ENCODE data around the gene ATP13A4. TPM values are rescaled to one million over a fixed set of nuclear protein-coding genes. Genes with fewer than 3 reads are reported as not detected.

Gene ATP13A4
- total RNA-seq, 4 donors from 2014 or later = 0.21 to 6.3 (median 1.6) TPM

DNA sequence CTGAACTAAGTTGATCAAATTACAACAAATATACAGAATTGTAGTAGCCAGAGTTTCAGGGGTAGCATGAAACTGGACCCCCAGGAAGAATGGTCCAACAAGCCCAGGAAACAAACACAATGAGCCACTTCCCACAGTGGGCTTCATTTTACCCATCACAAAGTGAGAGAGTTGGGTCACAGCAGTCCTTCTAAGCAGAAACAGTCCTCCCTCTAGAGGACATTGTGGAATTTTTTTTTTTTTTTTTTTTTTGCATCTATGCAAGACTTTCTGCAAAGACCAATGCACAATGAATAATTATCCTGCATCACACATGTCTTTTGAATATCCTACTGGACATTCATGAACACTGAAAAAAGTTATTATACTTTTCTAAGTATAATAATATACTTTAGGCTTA is 102.4 kb downstream of the ATP13A4 start:
- no peaks in the 10 kb centered on the region for H3K9me3 ChIP-seq
- no peak overlapping the region for H3K4me3 ChIP-seq
- no peaks in the 10 kb centered on the region for H3K27me3 ChIP-seq
- no peak for DNase-seq (ENCODE audit: low spot score in 2 of 2)
- no peaks in the 10 kb centered on the region for H3K4me1 ChIP-seq
- TF ChIP-seq, protein P1, sequence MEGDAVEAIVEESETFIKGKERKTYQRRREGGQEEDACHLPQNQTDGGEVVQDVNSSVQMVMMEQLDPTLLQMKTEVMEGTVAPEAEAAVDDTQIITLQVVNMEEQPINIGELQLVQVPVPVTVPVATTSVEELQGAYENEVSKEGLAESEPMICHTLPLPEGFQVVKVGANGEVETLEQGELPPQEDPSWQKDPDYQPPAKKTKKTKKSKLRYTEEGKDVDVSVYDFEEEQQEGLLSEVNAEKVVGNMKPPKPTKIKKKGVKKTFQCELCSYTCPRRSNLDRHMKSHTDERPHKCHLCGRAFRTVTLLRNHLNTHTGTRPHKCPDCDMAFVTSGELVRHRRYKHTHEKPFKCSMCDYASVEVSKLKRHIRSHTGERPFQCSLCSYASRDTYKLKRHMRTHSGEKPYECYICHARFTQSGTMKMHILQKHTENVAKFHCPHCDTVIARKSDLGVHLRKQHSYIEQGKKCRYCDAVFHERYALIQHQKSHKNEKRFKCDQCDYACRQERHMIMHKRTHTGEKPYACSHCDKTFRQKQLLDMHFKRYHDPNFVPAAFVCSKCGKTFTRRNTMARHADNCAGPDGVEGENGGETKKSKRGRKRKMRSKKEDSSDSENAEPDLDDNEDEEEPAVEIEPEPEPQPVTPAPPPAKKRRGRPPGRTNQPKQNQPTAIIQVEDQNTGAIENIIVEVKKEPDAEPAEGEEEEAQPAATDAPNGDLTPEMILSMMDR (IDR thresholded peaks at IDR 0.05) = no peak
- TF ChIP-seq POLR2A (IDR thresholded peaks at IDR 0.05) = no peak
- TF ChIP-seq EP300 (IDR thresholded peaks at IDR 0.05) = no peak
- H3K27ac ChIP-seq = no peak overlapping the region
- H3K36me3 ChIP-seq = no peaks in the 10 kb centered on the region

DNA sequence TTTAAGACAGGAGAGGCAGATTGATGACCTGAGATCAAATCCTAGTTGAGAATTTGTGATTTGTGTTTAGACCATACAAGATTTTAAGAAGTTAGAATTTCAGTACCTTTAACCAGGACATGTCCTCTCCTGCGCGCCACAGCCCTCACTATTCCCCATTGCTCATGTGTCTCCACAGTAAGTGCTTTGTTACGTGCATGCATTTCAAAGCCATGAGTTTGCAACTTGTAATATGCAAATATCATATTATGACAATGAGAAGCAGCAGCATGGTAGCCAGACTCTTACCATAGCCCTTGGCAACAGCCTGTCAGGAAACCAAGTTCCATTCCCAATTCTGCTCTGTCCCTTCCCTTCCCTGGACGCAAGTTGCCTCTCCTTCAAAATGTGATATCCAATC is 102.8 kb downstream of the ATP13A4 start:
- 93 to 96% methylated on average over 4 of the region's 4 CpGs for WGBS, 2 donors

DNA sequence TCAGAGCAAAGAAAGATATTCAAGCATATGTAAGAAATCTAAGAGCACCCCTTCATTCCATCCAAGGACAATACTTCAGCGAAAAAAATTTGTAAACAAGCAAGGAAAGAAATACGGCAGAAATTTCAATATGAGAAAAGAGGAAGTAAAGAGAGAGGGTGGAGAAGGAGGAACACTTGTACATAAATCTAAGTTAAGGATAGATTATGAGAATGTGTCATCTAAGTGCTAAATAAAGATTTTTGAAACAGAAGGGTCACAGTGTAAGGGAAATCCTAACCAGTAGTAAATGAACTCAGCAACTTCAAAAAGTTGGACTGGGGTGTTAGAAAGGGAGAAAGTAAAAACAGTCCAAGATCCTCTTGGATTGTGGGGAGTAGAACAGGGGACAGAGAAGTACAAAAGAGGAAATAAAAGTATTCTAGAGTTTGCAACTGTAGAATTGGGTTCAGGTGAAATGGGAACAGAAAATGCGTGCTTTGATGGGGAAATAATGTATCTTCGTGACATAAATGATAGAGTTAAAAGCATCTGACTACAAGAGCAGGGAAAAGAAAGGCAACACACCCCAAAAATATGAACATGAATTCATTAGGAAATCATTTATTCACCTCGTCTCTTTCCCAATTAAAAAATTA is 107.6 kb downstream of the ATP13A4 start:
- 70 to 81% methylated on average over 5 of the region's 5 CpGs for WGBS, 2 donors
- TF ChIP-seq, protein P1 (IDR thresholded peaks at IDR 0.05) = no peak
- TF ChIP-seq EP300 (IDR thresholded peaks at IDR 0.05) (no peak), POLR2A (IDR thresholded peaks at IDR 0.05) (no peak)
- Histone ChIP-seq H3K27ac (no peak overlapping the region), H3K36me3 (no peaks in the 10 kb centered on the region), H3K27me3 (no peaks in the 10 kb centered on the region), H3K4me1 (no peaks in the 10 kb centered on the region), H3K4me3 (no peak overlapping the region), H3K9me3 (no peaks in the 10 kb centered on the region)
- no peak for DNase-seq (ENCODE audit: low spot score in 2 of 2)

More for the DNA sequence above, 102.8 kb downstream of the ATP13A4 start:
- no peaks in the 10 kb centered on the region for H3K9me3 ChIP-seq
- H3K27ac ChIP-seq = no peak overlapping the region
- H3K4me1 ChIP-seq = no peaks in the 10 kb centered on the region
- TF ChIP-seq EP300 (IDR thresholded peaks at IDR 0.05) (no peak), POLR2A (IDR thresholded peaks at IDR 0.05) (no peak)
- TF ChIP-seq, protein P1 (IDR thresholded peaks at IDR 0.05) = no peak
- no peaks in the 10 kb centered on the region for H3K27me3 ChIP-seq
- no peaks in the 10 kb centered on the region for H3K36me3 ChIP-seq
- DNase-seq (ENCODE audit: low spot score in 2 of 2) = no peak
- H3K4me3 ChIP-seq = no peak overlapping the region

DNA sequence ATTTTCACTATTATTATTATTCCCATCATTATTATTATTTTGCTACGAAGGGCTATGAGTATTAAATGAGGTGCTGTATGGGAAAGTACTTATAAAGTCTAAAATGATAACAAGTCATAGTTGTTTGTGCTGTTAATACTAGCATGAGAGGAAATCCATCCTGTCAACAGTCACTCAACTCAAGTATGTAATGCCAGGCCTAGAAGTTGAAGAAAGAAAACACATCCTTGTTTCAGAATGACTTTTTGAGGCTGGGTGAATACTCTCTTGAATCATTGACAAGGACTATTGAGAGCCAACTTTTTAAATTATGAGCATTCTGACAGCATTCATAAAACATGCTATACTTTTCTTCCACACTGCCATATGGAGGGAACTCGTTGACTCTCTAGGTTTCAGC is 115.3 kb downstream of the ATP13A4 start:
- TF ChIP-seq, protein P1 (IDR thresholded peaks at IDR 0.05) = no peak
- no peak for TF ChIP-seq EP300 (IDR thresholded peaks at IDR 0.05)
- TF ChIP-seq POLR2A (IDR thresholded peaks at IDR 0.05) = no peak
- WGBS, 2 donors = 84 to 88% methylated on average over 2 of the region's 2 CpGs
- Histone ChIP-seq H3K36me3 (no peaks in the 10 kb centered on the region), H3K27me3 (no peaks in the 10 kb centered on the region), H3K9me3 (no peaks in the 10 kb centered on the region), H3K4me3 (no peak overlapping the region), H3K27ac (no peak overlapping the region), H3K4me1 (no peaks in the 10 kb centered on the region)
- no peak for DNase-seq (ENCODE audit: low spot score in 2 of 2)

DNA sequence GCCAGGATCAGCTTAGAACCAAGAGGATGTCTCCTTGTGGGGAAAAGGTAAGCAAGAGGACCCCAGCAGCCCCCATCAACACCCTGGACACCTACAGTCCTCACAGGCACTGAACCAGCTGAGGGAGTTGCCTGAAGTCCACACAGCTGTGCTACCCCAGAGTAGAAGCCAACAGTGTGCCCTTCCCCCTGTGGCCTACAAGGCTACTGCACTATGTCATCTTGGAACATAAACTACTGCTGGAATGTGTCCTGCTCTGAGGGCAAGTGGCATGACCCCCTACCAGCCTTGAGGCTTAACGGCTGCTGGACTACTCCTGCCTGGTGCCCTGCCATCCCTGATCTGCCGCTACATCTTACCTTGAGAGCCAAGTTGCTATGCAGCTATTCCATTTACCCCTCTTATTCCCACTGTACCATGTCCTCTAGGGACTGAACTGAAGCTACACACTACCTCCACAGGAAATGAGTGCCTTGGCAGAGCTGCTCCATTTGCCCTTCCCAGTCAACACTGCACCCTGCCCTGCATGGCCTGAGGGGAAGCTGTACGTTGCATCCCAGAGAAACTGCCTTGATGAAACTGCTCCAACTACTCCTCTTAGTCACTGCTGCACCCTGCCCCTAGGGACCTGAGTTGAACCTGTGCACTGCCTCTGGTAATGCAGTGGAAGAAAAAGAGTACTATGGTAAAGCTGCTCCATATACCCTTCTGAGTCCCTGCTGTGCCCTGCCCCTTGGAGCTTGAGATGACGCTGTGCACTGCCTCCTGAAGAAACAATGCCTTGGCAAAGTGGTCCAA is 135.9 kb downstream of the ATP13A4 start:
- Histone ChIP-seq H3K27ac (no peak overlapping the region), H3K36me3 (peaks cover 0 to 36% (median 0%) of the 10 kb centered on the region in 3 donors), H3K4me3 (no peak overlapping the region), H3K9me3 (peaks cover 0 to 38% (median 4%) of the 10 kb centered on the region in 4 donors), H3K27me3 (no peaks in the 10 kb centered on the region), H3K4me1 (no peaks in the 10 kb centered on the region)
- TF ChIP-seq, protein P1 (IDR thresholded peaks at IDR 0.05) = no peak
- no peak for TF ChIP-seq POLR2A (IDR thresholded peaks at IDR 0.05)
- TF ChIP-seq EP300 (IDR thresholded peaks at IDR 0.05) = no peak
- WGBS, 2 donors = 81 to 94% methylated on average over 3 to 4 of the region's 4 CpGs
- DNase-seq (ENCODE audit: low spot score in 2 of 2) = no peak
